GM21717 (cell line): Measurements from ENCODE around the gene MFSD11.
"Not testable (repeated sequence)": the region's sequence is repeated elsewhere in the genome, so short reads cannot be mapped to it uniquely, and the experiment has no call there.

Experiments
- ATAC-seq: cut with Tn5 transposase; IDR thresholded peaks from one replicate; pipeline ENCODE4 v1.9.1; 2021; ENCODE audit warnings: mild to moderate bottlenecking, moderate library complexity; ENCODE audit not compliant: unreplicated experiment

The MFSD11 gene

DNA sequence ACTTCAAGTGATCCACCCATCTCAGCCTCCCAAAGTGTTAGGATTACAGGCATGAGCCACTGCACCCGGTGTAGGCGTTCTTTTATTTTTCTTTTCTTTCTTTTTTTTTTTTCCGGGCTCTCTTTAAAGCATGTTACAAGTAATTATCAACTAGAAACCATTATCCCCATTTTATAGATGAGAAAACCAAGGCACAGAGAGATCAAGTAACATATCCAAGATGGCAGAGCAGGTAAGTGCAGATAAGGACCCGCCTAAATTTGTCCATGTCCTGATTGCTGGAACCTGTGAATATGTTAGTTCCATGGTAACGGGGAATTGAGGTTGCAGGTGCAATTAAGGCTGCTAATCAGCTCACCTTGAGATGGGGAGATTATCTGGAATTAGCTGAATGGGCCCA lies 54.4 kb downstream of the MFSD11 start:
- no peak for ATAC-seq

DNA sequence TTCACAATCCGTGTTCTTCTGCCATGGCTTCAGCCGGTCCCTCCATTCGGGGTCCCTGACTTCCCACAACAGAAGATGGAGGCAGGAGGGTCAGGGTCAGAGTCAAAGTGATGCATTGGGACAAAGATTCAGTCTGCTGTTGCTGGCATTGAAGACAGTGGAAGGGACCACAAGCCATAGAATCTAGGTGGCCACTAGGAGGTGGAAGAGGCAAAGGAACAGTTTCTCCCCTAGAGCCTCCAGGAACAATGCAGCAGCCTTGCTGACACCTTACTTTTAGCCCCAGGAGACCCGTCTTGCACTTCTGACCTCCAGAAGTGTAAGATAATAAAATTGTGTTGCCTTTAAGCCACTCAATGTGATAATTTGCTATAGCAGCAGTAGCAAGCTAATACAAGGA lies 55.9 kb downstream of the MFSD11 start:
- no peak for ATAC-seq

DNA sequence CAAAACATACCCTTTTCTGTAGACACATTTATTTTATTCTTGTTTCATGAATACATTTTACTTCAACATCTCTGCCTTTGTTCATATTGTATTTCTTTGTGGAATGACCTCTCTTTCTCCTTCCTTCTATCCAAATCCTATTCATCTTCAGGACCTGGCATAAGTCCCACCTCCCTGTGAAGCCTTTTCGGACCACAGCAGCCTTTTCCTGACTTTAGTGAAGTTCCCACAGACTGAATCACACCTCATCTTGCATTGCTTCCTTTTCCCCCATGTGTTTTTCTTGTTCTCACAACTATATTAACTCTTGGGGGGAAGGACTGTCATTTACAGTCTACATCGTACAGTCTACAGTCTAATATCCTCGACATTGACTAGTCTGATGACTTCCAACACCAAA lies 58.2 kb downstream of the MFSD11 start:
- ATAC-seq, result no peak

DNA sequence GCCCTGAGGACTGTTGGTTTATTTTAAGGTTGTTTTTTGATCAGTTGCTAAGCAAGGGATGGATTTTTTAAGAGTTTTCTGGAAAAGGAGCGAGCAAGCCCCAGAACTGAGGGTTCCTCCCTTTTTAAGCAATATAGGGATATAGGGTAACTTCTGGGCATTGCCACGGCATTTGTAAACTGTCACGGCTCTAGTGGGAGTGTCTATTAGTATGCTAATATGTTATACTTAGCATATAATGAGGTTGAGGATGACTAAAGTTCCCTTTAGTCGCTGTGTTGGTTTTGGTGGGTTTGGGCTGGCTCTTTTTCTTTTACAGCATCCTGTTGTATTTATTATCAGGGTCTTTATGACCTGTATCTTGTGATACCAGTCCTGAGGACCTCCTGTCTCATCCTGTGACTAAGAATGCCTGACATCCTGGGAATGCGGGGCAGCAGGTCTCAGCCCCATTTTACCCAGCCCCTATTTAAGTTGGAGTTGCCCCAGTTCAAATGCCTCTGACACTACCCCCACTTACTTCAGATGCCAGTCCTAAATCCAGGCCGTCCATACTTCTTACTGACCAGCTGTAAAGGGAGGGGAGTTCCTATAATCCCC lies 59.4 kb downstream of the MFSD11 start:
- ATAC-seq, result no peak

DNA sequence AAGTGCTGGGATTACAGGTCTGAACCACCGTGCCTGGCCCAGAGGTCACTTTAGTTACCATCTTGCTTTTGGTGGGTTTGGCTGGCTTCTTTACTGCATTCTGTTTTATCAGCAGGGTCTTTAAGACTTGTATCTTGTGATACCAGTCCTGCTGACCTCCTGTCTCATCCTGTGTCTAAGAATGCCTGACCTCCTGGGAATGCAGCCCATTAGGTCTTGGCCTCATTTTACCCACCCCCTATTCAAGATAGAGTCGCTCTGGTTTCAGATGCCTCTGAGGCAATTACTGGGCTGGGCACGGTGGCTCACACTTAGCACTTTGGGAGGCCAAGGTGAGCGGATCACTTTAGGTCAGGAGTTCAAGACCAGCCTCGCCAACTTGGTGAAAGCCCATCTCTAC lies 63.8 kb downstream of the MFSD11 start:
- no peak for ATAC-seq

DNA sequence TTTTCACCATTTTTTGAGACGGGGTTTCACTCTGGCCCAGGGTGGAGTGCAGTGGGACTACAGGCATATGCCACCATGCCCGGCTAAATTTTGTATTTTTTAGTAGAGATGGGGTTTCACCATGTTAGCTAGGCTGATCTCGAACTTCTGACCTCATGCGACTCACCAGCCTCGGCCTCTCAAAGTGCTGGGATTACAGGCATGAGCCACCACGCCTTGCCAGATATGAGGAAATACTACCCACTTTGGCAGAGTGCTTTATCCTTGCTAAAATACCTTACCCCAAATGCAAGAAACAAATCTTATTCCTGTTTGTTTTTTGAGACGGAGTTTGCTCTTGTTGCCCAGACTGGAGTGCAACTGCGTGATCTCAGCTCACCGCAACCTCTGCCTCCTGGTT lies 67.4 kb downstream of the MFSD11 start:
- no peak for ATAC-seq

DNA sequence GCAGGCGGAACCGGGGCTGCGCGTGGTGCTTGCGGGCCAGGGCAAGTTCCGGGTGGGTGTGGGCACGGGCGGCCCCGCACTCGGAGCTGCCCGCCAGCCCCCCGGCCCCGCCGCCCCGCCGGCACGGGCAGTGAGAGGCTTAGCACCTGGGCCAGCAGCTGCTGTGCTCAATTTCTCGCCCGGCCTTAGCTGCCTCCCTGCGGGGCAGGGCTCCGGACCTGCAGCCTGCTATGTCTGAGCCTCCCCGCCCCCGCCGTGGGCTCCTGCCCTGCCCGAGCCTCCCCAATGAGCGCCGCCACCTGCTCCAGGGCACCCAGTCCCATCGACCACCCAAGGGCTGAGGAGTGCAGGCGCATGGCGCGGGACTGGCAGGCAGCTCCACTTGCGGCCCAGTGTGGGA lies 68.2 kb downstream of the MFSD11 start:
- not testable (repeated sequence) for ATAC-seq

DNA sequence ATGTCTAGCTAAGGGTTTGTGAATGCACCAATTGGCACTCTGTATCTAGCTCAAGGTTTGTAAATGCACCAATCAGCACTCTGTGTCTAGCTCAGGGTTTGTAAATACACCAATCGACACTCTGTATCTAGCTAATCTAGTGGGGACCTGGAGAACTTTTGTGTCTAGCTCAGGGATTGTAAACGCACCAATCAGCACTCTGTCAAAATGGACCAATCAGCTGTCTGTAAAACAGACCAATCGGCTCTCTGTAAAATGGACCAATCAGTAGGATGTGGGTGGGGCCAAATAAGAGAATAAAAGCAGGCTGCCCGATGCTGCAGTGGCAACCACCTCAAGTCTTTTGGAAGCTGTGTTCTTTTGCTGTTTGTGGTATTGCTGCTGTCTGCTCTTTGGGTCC lies 68.8 kb downstream of the MFSD11 start:
- ATAC-seq, result not testable (repeated sequence)

DNA sequence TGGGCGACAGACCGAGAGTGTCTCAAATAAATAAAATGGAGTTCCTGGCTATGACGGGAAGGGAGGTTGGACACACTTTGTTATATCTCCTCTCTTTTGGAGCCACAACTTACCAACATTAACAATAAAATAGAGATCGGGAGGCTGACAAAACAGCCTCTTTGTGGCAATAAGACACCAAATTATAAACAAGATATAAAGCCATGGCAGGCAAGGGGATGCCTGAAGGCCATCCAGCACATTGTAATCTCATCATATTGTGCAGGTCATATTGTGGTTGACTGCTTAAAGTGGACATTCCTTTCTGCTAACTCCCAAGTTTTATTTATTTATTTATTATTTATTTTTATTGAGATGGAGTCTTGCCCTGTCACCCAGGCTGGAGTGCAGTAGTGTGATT lies 70.4 kb downstream of the MFSD11 start:
- no peak for ATAC-seq

DNA sequence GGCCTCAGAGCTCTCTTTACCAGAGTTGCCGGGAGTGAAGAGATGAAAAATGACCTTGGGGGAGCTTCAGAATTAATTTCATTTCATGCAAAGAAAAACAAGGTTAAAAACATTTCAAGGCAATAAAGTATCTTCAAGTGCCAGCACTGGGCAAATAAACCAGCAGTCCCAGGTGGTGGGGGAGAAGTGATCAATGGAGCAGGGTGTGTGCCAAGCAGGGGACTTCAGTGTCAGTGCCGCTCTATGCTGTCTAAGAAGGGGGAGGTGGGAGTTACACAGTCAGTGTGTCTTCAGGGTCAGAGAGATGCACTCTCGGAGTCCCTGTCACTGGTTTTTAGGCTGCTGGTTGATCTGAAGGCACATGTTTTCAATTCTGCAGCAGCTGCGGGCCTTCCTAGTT lies 73.0 kb downstream of the MFSD11 start:
- ATAC-seq, result no peak

DNA sequence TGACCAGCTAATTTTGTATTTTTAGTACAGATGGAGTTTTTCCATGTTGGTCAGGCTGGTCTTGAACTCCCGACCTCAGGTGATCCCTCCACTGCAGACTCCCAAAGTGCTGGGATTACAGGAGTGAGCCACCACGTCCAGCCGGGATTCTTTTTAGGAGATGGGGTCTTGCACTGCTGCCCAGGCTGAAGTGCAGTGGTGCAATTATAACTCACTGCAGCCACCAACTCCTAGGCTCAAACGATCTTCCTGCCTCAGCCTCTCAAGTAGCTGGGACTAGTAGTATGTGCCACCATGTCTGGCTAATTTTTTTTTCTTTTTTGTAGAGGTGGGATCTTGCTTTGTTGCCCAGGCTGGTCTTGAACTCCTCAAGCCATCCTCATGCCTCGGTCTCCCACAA lies 73.9 kb downstream of the MFSD11 start:
- no peak for ATAC-seq

DNA sequence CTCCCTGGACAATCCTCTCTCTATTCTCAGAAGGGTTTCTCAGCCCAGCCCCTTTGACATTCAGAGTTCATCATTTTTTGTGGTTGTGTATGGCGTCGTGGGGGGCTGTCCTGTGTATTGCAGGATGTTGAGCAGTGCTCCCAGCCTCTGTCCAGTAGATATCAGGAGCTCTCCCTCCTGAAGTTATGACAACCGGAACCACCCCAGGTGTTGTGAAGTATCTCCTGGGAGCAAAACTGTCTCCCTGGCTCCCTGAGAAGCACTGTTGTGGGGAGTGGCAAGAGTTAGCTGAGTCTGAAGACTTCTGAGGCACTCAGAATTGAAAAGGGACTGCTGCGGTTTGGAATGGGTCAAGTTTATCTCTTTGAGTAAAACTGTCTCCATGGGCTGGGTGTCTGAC lies 74.3 kb downstream of the MFSD11 start:
- no peak for ATAC-seq

DNA sequence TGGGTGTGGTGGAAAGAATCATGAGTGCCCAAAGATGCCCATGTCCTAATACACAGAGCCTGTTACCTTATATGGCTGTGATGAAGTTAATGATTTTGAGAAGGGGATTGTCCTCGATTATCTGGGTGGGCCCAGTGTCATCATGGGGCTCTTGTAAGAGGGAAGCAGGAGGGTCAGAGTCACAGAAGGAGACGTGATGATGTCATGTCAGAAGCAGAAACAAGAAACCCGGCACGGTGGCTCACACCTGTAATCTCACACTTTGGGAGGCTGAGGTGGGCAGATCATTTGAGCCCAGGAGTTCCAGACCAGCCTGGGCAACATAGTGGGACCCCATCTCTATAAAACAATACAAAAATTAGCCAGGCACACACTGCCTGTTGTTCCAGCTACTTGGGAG lies 75.0 kb downstream of the MFSD11 start:
- no peak for ATAC-seq

DNA sequence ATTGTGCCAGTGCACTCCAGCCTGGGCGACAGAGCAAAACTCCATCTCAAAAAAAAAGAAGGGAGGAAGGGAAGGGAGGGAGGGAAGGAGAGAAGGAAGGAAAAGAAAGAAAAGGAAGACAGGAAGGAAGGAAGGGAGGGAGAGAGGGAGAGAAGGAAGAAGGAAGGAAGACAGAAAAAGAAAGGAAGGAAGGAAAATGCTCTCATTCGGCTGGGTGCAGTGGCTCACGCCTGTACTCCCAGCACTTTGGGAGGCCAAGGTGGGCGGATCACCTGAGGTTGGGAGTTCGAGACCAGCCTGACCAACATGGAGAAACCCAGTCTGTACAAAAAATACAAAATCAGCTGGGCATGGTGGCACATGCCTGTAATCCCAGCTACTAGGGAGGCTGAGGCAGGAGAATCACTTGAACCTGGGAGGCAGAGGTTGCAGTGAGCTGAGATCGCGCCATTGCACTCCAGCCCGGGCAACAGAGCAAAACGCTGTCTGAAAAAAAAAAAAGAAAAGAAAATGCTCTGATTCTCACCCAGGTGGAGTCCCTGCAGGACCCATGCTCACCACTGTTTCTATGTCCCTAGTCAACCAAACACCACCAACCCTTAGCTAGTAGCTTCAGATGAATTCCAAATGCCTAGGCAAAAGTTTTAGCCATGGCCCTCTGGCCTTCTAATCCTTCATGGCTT lies 78.1 kb downstream of the MFSD11 start:
- ATAC-seq, result not testable (repeated sequence)

DNA sequence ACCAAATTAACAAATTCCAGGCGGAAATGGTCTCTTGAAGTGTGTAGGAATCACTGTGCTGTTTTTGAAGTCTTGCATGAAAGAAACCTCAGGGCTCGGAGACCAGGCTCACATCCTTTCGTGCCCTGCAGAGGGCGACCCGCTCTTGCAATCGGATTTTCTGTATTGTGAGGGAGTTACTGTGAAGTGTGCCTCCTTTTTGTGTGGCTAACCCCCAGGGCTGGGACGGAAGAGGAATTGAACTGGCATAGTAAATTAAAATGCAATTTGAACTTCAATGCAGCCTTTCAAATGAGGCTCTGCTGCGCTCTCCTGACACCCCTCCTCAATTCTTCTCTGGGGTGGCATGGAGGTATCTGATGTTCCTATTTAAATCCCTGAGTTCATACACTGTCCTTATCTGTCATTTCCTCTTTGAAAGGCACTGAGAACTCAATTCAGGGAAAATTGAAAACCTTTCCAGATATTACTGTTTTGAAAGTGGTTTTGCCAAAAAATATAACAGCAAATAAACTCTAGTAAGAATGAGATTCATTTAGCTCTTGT lies 78.7 kb downstream of the MFSD11 start:
- no peak for ATAC-seq

DNA sequence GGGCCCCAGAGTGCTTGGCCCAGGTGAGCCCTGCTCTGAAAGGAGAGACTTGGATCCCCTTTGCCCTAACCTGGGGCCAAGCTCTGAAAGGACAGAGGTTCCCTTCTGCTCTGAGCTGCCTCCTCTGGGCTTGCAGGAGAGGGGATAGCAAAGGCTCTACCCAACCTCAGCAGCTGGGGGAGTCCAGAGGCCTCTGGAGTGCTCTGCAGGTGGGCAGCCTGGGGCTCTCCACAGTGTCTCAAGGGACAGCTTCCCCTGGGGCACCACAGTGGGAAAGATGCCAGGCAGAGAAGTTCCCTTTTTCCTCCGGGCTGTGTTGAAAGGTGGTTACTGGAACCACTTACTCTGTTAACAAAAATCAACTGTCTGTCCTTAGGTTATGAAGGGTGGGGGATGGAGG lies 82.1 kb downstream of the MFSD11 start:
- no peak for ATAC-seq

DNA sequence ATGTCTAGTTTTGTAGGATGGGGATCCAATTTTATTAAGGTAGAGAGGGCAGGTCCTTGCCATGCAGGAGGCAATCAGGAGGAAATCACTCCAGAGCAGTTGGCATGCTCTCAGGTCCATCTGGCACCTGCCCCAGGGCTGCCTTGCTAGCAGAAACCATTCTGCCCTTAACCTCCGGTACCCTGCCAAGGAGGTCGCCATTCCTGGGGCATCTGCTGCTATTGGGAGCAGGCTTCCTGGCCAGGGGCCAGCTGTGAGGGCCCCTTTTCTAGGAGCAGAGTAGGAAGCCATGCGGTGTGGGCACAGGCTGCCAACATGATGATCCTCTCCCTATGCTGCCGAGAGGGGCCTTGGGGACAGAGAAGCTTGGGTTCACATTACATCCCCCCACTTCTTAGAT lies 82.6 kb downstream of the MFSD11 start:
- ATAC-seq, result no peak

DNA sequence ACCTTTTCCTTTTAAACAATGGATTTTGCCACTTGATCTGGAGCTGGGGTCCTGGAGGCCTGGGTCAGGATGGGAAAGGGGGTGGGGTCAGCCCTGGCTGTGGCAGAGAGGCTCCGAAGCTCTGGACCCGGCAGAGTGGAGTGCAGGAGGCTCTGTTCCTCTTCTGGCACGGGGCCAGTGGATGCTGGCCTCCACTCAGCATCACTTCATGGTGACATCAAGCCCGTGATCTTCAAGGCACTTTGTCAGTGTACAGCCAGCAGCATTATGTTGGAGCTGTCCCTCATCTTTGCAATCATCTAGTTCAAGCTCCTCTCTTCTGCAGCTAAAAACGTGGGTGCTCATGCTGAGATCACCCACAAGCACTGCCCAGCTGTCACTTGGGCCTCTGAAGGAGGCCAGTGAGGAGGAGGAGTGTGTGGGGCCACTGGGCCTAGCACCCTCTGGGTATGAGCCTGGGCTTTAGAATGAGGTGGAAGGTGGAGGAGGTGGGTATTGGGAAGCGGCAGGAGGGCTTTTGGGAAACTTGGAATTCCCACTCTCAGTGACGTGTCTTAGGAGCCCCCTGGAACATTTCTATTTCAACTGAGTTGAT lies 84.4 kb downstream of the MFSD11 start:
- ATAC-seq, result no peak

DNA sequence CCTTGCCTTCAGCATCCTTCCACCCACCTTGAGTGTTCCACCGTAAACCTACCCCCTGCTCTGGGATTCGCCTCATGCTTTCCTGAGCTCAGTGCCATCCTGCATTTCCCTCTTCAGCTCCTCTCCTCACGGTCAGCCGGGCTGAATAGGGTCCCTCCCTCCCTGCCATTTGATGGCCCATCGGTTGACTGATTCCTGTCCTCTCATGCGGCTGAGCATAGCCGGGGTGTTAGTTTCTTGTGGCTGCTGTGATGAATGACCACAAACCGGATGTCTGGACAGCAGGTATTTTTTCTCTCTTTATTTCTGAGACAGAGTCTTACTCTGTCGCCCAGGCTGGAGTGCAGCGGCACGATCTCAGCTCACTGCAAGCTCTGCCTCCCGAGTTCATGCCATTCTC lies 86.2 kb downstream of the MFSD11 start:
- no peak for ATAC-seq

DNA sequence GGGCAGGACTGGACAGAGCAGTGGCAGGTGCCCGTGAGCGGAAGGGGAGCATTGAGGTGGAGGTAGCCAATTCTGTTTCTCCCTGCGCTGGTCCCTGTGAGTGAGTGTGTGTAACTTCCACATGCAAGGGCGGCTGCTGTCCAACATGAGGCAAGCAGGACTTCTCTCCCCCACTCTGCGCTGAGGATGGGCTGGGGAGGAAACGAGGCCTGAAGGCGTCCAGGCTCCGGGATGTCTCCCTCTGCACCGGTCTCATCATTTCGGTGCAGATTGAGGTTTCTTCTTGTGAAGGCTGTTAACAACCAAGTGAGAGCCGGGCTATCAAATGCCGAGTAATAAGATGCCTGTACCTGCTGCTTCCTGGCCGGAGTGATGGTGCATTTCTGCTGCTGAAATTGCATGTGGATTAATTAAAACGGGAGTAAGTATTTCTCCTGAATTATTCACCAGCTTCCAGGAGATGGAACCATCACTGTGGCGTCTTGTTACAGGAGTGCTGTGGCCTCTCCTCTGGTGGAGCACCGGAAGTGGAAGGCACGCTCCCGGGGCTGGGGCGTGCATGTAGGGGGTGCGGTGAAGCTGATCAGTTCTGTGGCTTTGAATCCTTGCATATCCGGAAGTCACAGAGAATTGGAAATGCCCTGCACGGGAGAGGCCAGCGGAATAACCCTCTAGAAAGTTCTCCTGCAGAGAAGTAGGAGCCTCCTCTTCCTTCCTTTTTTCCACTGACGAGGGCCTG lies 88.6 kb downstream of the MFSD11 start:
- ATAC-seq, result no peak

DNA sequence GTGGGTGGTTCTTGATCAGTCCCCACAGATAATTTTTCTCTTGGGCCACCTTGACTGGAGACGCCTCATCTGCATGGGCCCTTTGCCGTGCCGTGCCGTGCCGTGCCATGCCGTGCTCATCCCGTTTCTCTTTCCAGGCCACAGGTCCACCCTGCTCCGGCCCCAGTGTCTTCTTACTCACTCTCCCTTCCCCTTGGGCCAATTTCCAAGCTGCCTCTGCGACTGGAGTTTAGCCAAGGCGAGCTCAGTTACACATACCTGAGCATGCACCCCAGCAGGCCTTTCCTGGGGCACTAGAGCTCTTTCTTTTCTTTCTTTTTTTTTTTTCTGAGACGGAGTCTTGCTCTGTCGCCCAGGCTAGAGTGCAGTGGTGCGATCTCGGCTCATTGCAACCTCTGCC lies 89.8 kb downstream of the MFSD11 start:
- no peak for ATAC-seq
